Measurements from ENCODE around the gene CDC42BPB.
A peak's percentile ranks its signal among the peaks of the same experiment; 100 is the strongest.

CDC42BPB gene

DNA sequence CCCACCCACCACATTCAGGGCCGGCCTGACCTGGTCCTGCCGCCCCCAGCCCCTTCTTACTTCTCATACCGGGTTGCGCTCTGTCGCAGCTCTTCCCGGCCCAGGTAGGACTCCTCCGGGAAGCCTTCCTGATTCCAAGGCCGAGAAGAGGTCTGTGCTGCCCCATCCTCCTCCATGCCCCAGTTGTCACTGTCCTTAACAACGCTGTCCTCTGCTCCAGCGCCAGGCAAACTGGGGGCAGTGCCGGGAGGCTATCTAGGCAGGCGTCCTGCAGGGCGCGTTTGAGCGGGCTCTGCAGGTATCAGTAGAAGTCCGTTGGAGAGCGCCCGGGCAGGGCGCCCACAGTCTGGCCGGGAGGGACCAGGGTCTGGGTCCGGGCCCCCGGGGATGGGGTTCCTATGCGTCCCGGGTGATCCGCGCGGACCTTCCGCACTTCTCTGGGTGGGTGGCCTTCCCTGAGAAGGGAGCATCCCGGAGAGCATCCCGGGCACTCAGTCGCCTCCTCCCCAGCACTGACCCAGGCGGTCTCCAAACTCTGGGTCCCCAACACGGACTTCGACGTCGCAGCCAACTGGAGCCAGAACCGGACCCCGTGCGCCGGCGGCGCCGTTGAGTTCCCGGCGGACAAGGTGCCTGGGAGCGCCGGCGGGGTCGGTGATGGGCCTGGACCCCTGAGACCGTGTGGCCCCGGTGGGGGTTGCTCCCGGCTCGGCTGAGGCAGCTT, 134.0 kb downstream of the CDC42BPB start:
- peaks cover 24% of the 10 kb centered on the region for H3K27me3 ChIP-seq (ENCODE audit: control insufficient read depth, insufficient read depth, low read length)
- no peaks in the 10 kb centered on the region for H3K36me3 ChIP-seq (ENCODE audit: control insufficient read depth, insufficient read depth, low read length)
- no peak for DNase-seq (ENCODE audit: low read depth, low spot score)
- no peak overlapping the region for H3K27ac ChIP-seq (ENCODE audit: low read length)
- H3K4me1 ChIP-seq (ENCODE audit: control insufficient read depth, insufficient read depth, low read length), result peaks cover 1% of the 10 kb centered on the region
- no peaks in the 10 kb centered on the region for H3K9me3 ChIP-seq (ENCODE audit: control insufficient read depth, insufficient read depth, low read length)
- WGBS (ENCODE audit: insufficient coverage, insufficient read length), result no CpG with 5 or more reads among the region's 53 CpGs
- H3K4me3 ChIP-seq (ENCODE audit: low read length), result peak overlapping the region; percentile 39; the same call in 1 of the 2 replicates

DNA sequence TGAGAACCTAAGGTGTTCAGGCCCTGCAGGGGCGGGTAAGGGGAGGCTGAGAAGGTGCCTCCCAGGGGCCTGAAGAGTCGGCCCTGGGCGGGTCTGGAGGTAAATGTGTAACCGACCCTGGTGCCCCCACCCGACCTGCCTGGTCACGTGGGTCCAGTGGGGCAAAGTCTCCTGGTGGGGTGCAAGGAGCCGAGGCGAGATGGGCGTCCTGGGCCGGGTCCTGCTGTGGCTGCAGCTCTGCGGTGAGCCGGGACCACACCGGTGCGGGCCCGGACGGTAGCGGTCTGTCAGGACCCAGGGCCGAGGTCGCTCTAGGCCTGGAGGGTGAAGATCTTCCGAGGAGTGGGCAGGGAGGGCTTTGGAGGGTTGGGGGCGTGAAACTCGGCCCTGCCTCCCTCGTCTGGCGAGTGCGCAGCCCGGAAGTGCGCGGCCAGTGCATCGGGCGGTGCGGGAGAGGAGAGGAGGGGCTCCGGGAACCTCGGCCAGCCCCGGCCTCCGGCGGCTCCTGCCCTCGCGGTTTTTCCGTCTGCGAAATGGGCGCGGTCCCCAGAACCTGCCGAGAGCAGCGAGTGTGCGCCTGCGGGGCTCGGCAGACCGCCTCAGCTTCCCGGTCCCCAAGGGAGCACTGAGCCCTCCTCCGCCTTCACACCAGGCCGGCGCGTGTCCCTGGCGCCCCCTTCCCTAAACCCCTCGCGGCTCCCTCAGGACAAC, 134.7 kb downstream of the CDC42BPB start, which contains the start of gene AMN:
Gene AMN (plus strand): TSS at position 174 of the 711 bp plus-strand sequence. CDS start 26 bp downstream, at position 200.
- Histone ChIP-seq H3K9me3 (ENCODE audit: control insufficient read depth, insufficient read depth, low read length) (no peaks in the 10 kb centered on the region), H3K4me3 (ENCODE audit: low read length) (peak within 1 kb of the TSS; percentile 39; the same call in 1 of the 2 replicates), H3K4me1 (ENCODE audit: control insufficient read depth, insufficient read depth, low read length) (peaks cover 2% of the 10 kb centered on the region), H3K27ac (ENCODE audit: low read length) (no peak within 1 kb of the TSS), H3K36me3 (ENCODE audit: control insufficient read depth, insufficient read depth, low read length) (no peaks in the 10 kb centered on the region), H3K27me3 (ENCODE audit: control insufficient read depth, insufficient read depth, low read length) (peaks cover 24% of the 10 kb centered on the region)
- DNase-seq (ENCODE audit: low read depth, low spot score), result no peak
- no CpG with 5 or more reads among the region's 56 CpGs for WGBS (ENCODE audit: insufficient coverage, insufficient read length)

DNA sequence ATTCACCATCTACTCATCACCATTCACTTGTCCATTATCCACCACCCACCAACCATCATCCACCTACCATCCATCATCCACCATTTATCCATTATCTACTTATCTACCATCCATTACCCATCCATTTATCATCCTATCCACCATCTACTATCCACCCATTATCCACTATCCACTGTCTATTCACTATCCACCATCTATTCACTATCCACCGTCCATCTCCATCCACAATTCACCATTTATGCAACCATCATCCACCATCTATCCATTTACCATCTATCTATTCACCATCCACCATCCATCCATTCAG, 136.4 kb downstream of the CDC42BPB start:
- H3K27ac ChIP-seq (ENCODE audit: low read length), result no peak overlapping the region
- H3K4me1 ChIP-seq (ENCODE audit: control insufficient read depth, insufficient read depth, low read length), result peaks cover 3% of the 10 kb centered on the region
- DNase-seq (ENCODE audit: low read depth, low spot score), result no peak
- peaks cover 23% of the 10 kb centered on the region for H3K27me3 ChIP-seq (ENCODE audit: control insufficient read depth, insufficient read depth, low read length)
- no peaks in the 10 kb centered on the region for H3K36me3 ChIP-seq (ENCODE audit: control insufficient read depth, insufficient read depth, low read length)
- no peak overlapping the region for H3K4me3 ChIP-seq (ENCODE audit: low read length)
- no peaks in the 10 kb centered on the region for H3K9me3 ChIP-seq (ENCODE audit: control insufficient read depth, insufficient read depth, low read length)
- WGBS (ENCODE audit: insufficient coverage, insufficient read length), result 100% methylated on average over 1 of the region's 1 CpG

DNA sequence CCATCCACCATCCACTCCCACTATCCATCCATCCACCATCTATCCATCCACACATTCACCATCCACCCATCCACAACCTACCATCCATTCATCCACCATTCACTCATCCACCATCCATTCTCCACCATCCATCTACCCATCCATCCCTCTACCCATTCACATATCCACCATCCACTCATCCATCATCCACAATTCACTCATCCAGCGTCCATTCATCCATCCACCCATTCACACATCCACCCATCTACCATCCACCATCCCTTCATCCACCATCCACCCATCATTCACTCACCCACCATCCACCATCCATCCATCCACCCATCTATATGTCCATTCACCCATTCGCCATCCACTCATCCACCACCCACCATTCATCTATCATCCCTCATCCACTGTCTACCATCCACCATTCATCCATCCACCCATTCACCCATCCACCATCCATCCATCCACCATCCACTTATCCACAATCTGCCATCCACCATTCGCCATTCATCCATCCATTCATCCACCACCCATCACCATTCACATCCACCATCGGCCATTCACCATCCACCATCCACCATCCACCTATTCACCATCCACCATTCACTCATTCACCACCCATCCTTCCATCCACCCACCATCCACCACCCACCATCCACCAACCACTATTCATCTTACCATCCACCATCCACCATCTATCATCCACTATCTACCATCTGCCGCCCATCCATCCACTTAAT, 136.9 kb downstream of the CDC42BPB start:
- no peak overlapping the region for H3K4me3 ChIP-seq (ENCODE audit: low read length)
- H3K9me3 ChIP-seq (ENCODE audit: control insufficient read depth, insufficient read depth, low read length), result no peaks in the 10 kb centered on the region
- DNase-seq (ENCODE audit: low read depth, low spot score), result no peak
- H3K27me3 ChIP-seq (ENCODE audit: control insufficient read depth, insufficient read depth, low read length), result peaks cover 23% of the 10 kb centered on the region
- H3K27ac ChIP-seq (ENCODE audit: low read length), result no peak overlapping the region
- peaks cover 3% of the 10 kb centered on the region for H3K4me1 ChIP-seq (ENCODE audit: control insufficient read depth, insufficient read depth, low read length)
- WGBS (ENCODE audit: insufficient coverage, insufficient read length), result 96% methylated on average over 4 of the region's 5 CpGs
- no peaks in the 10 kb centered on the region for H3K36me3 ChIP-seq (ENCODE audit: control insufficient read depth, insufficient read depth, low read length)

DNA sequence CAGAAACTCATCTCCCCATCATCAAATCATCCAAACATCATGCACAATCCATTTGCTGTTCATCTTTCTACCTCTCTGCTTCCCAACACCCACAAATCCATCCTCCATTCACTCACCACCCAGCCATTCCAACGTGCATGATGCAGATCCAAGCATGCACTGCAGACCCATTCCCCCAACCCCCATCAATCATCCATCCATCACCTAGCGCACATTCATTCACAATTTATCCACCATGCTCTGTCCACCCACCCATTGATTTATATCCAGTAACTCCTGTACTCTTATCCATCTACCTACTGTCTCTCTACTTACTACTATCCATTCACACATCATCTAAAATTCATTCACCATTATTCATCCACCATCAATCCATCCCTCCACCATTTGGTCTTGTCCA, 138.9 kb downstream of the CDC42BPB start:
- Histone ChIP-seq H3K27me3 (ENCODE audit: control insufficient read depth, insufficient read depth, low read length) (peaks cover 10% of the 10 kb centered on the region), H3K27ac (ENCODE audit: low read length) (no peak overlapping the region), H3K9me3 (ENCODE audit: control insufficient read depth, insufficient read depth, low read length) (no peaks in the 10 kb centered on the region), H3K4me1 (ENCODE audit: control insufficient read depth, insufficient read depth, low read length) (peaks cover 3% of the 10 kb centered on the region), H3K4me3 (ENCODE audit: low read length) (no peak overlapping the region), H3K36me3 (ENCODE audit: control insufficient read depth, insufficient read depth, low read length) (no peaks in the 10 kb centered on the region)
- DNase-seq (ENCODE audit: low read depth, low spot score), result no peak
- 100% methylated on average over 1 of the region's 2 CpGs for WGBS (ENCODE audit: insufficient coverage, insufficient read length)

DNA sequence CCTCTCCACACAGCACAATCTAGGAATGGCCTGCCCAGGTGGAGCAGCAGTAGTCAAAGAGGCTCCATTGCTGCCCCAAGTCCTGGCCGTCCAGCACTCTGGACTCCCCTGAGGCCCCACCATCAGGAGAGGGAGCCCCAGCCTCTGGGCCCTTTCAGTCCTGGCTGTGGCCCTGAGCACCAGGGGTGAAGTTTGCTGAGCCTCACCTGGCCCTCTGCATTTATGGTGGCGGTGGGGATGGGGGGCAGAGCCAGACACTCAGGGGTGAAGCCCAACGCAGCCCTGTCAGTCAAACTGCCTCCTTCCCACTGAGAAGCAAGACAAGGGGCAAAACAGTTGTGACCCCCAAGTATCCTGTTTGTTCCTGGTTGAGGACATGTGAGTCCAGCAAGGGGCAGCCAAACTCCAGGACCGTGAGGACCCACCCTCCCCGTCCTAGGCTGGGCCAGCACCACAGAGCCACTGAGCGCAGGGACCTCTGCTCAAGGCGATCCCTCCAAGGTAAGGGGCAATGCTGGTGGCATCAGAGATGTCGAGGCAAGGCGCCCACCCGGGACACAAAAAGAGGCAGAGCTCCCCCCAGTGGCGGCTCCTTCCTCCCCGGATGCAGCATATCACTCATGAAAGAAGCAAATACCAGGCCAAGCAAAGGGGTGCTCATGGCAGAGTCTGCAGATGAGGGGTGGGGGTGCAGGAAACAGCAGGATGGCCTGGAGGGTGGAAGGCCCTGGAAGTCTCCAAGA, 139.7 kb downstream of the CDC42BPB start:
- Histone ChIP-seq H3K36me3 (ENCODE audit: control insufficient read depth, insufficient read depth, low read length) (no peaks in the 10 kb centered on the region), H3K9me3 (ENCODE audit: control insufficient read depth, insufficient read depth, low read length) (no peaks in the 10 kb centered on the region), H3K27me3 (ENCODE audit: control insufficient read depth, insufficient read depth, low read length) (peaks cover 4% of the 10 kb centered on the region; the same call in 1 of the 2 replicates), H3K4me3 (ENCODE audit: low read length) (no peak overlapping the region), H3K4me1 (ENCODE audit: control insufficient read depth, insufficient read depth, low read length) (peaks cover 3% of the 10 kb centered on the region), H3K27ac (ENCODE audit: low read length) (no peak overlapping the region)
- no CpG with 5 or more reads among the region's 12 CpGs for WGBS (ENCODE audit: insufficient coverage, insufficient read length)
- no peak for DNase-seq (ENCODE audit: low read depth, low spot score)

DNA sequence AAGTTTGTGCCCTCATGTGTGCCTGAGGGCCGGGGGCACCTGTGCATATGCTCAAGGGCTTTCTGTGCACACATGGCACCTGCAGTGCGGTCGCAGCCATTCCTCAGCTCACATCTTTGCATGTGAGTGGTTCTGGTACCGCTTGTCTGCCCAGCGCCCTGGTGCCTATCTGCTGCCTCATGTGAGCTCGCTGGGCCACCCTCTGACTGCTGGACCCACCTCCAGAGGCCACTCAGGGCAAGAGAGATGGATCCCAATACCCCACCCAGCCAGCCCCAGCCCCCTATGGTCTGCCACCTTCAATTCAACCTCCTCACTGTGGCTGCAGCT, 140.3 kb downstream of the CDC42BPB start:
- peaks cover 3% of the 10 kb centered on the region for H3K4me1 ChIP-seq (ENCODE audit: control insufficient read depth, insufficient read depth, low read length)
- H3K27me3 ChIP-seq (ENCODE audit: control insufficient read depth, insufficient read depth, low read length), result peaks cover 1% of the 10 kb centered on the region; the same call in 1 of the 2 replicates
- no peak for DNase-seq (ENCODE audit: low read depth, low spot score)
- WGBS (ENCODE audit: insufficient coverage, insufficient read length), result no CpG with 5 or more reads among the region's 6 CpGs
- no peaks in the 10 kb centered on the region for H3K9me3 ChIP-seq (ENCODE audit: control insufficient read depth, insufficient read depth, low read length)
- H3K27ac ChIP-seq (ENCODE audit: low read length), result no peak overlapping the region
- no peak overlapping the region for H3K4me3 ChIP-seq (ENCODE audit: low read length)
- H3K36me3 ChIP-seq (ENCODE audit: control insufficient read depth, insufficient read depth, low read length), result no peaks in the 10 kb centered on the region

DNA sequence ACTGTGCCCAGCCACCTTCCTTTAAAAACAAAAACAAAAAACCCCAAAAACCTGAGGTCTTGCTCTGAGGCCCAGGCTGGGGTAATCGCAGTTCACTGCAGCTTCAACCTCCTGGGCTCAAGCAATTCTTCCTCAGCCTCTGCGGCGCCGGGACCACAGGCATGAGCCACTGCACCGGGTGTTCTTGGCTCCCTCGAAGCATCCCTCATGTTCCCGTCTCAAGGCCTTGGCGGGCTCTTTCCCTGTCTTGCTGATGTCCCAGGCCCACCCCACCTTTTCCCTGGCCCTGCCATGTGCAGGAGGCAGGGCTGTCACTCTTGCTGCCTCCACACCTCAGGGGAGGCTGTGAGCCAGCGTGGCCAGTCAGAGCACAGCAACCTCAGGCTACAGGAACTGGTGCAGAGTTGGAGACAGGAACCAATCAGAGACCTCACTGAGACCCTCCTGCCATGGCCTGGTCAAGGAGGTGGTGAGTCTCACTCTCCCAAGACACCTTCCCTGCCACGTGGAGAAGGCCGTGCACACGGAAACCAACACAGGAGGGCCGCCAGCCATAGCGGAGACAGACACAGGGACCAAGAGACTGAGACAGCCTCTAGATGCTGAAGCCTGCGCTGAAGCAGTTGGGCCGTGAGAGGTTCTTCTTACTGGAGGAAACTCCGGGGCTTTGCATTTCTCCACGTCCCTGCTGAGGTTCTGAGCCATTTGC, 140.8 kb downstream of the CDC42BPB start:
- Histone ChIP-seq H3K27me3 (ENCODE audit: control insufficient read depth, insufficient read depth, low read length) (no peaks in the 10 kb centered on the region), H3K27ac (ENCODE audit: low read length) (no peak overlapping the region), H3K4me1 (ENCODE audit: control insufficient read depth, insufficient read depth, low read length) (peaks cover 3% of the 10 kb centered on the region), H3K4me3 (ENCODE audit: low read length) (no peak overlapping the region), H3K36me3 (ENCODE audit: control insufficient read depth, insufficient read depth, low read length) (no peaks in the 10 kb centered on the region), H3K9me3 (ENCODE audit: control insufficient read depth, insufficient read depth, low read length) (no peaks in the 10 kb centered on the region)
- no CpG with 5 or more reads among the region's 18 CpGs for WGBS (ENCODE audit: insufficient coverage, insufficient read length)
- no peak for DNase-seq (ENCODE audit: low read depth, low spot score)

DNA sequence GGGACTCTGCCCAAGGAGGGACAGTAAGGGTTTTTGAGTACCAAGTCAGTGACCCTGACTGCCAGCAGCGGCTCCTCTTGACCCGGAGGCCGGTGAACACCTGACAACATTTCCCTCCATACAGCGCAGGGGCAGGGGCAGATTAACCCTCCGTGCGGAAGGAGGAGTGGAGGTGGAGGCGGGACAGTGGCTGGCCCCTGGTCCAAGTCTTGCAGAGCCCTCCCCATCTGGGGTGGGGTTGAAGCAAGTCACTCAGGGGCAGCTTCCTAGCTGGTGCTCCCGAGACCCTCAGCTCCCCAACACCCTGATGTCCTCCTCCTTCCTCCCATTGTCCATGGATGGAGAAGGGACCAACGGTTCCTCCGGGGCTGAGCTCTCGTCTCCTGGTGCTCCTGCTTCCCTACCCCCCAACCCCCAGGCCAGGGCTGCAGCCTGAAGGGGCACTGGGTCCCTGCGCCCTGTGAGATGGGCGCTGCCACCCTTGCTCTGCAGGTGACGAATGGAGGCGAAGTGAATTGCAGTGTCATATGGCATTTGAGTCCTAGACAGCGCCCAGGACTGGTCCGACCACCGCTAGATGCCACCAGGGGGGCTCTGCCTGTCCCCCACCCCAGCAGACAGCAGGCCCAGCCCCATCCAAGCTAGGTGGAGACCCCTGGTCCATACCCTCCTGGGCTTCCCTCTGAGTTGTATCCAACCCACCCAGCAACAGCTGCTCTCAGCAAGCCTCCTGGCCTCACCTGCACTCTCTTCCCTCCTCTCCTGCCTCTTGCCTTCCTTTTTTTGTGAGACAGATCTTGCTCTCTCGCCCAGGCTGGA, 141.8 kb downstream of the CDC42BPB start:
- H3K36me3 ChIP-seq (ENCODE audit: control insufficient read depth, insufficient read depth, low read length), result no peaks in the 10 kb centered on the region
- no peak for DNase-seq (ENCODE audit: low read depth, low spot score)
- H3K9me3 ChIP-seq (ENCODE audit: control insufficient read depth, insufficient read depth, low read length), result no peaks in the 10 kb centered on the region
- WGBS (ENCODE audit: insufficient coverage, insufficient read length), result no CpG with 5 or more reads among the region's 19 CpGs
- H3K4me1 ChIP-seq (ENCODE audit: control insufficient read depth, insufficient read depth, low read length), result peaks cover 3% of the 10 kb centered on the region
- H3K27me3 ChIP-seq (ENCODE audit: control insufficient read depth, insufficient read depth, low read length), result no peaks in the 10 kb centered on the region
- H3K27ac ChIP-seq (ENCODE audit: low read length), result no peak overlapping the region
- H3K4me3 ChIP-seq (ENCODE audit: low read length), result no peak overlapping the region
